Measurements from ENCODE around the gene TOMM34.

Gene TOMM34

DNA sequence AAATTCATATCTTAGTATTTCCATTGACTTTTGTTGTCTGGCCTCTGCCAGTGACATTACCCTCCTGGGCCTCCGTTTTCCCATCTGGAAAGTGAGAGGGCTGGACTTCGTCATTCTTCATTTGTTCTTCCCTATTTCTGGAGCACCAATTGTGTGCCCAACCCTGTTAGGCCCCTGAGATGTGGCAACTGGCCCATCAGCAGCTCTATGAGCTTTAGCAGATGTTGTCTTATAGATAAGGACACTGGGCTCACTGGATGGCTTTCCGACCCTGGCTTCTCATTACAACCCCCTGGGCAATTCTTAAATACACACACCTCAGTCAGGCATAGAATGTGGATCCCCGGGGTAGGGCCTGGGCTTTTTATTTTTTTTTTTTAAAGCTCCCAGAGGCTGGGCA lies 35.7 kb downstream of the TOMM34 start:
- no peak for DNase-seq

DNA sequence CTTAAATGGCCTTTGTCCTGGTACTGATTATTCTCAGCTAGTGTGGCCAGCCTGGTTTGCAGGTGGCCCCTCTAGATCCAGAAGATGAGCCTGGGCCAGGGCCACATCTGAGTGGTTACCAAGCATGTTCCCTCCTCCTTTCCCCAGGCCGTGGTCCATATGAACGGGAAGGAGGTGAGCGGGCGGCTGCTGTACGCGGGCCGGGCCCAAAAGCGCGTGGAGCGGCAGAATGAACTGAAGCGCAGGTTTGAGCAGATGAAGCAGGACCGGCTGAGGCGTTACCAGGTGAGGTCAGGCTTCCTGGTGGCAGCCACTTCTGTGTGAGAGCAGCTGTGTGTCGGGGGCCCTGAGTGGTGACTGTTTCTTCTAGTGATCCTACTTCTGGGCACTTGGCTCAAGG lies 38.8 kb downstream of the TOMM34 start:
- DNase-seq: no peak

DNA sequence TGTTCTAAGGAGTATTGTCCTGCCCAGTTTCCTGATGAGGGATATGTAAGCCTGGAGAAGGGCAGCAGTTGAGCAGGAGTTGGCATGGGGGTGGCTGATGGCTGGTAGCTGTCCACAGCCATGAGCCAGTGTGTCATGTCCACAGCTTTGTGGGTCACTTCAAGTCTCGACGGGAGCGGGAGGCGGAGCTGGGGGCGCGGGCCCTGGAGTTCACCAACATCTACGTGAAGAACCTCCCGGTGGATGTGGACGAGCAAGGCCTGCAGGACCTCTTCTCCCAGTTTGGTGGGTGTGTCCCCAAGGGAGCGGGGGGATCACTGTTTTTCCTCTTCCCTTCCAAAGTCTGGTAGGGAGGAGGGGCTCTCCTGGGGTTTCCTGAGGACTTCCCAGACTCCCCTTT lies 41.4 kb downstream of the TOMM34 start:
- DNase-seq: no peak

GRCh38 chr20:44918342-44918741 lies 41.9 kb downstream of the TOMM34 start:
- no peak for DNase-seq

DNA sequence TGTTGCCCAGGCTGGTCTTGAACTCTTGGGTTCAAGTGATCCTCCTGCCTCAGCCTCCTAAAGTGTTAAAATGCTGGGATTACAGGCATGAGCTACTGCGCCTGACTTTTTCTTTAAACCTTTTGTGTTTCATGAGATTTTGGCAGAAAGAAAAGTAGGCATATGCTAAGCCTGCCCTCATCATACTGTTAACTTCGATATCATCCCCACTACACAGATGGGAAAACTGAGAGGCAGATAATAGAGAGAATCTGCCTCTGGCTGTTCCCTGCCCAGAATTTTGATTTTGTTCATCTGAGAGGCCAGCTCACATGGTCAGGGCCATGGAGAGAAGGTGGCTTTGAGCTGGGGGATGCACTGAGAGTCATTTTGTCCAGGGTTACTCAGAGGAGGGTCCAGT lies 42.8 kb downstream of the TOMM34 start:
- no peak for DNase-seq

GRCh38 chr20:44916586-44916985 lies 43.6 kb downstream of the TOMM34 start:
- DNase-seq: no peak

DNA sequence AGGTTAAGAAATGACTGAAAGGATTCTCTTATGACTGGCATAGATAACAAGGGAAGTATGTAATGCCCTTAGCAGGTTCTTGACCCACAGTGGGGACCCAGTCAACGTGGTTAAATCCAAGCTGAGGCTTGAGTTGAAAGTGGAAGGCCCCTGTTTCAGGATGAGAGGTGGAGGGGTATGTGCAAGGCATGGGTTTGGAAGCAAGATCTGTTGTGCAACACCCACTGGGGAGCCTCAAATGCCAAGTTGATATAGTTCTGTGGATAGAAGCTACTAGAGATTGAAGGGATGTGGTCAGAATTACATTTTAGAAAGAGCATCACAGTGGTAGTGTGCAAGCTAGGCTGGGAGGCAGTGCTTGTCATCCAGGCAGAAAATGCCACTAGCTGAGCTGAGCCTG lies 45.3 kb downstream of the TOMM34 start:
- no peak for DNase-seq

GRCh38 chr20:44912189-44912588 lies 48.0 kb downstream of the TOMM34 start:
- DNase-seq: no peak

DNA sequence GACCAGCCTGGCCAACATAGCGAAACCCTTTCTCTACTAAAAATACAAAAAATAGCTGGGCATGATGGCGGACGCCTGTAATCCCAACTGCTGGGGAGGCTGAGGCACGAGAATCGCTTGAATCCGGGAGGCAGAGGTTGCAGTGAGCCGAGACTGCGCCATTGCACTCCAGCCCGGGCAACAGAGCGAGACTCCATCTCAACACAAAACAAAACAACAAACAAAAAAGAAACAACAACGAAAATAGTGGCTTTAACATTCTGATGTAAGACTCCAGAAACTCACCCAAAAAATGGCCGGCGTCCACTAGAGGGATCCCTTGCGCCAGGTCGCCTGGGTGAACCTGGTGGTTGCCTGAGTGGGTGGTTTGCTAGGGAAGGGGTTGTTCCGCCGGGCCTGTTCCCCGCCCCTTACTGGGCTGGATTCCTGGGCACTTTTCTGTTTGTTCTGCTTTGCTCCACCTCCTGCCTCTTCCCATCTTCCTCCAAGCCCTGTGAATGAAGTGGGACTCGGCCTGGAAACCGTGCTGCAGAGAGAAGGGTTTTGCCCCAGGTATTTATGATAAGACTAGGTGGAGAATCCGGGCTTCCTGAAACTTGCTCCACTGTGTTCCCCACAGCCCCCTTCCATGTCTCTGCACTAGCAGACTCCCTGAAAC lies 48.8 kb downstream of the TOMM34 start:
- DNase-seq: peak; percentile 50 to 53

- DNase-seq: no peak
Measured at GRCh38 chr20:44910690-44911262, 49.4 kb downstream of the TOMM34 start.

- peak; percentile 78 to 79 for DNase-seq
Measured at GRCh38 chr20:44909872-44910689, 50.1 kb downstream of the TOMM34 start, which contains the start of gene PABPC1L. PABPC1L (plus strand) TSS chr20:44910060; CDS start chr20:44910144, 84 bp downstream.

GRCh38 chr20:44908987-44909871 lies 51.0 kb downstream of the TOMM34 start:
- DNase-seq: no peak

DNA sequence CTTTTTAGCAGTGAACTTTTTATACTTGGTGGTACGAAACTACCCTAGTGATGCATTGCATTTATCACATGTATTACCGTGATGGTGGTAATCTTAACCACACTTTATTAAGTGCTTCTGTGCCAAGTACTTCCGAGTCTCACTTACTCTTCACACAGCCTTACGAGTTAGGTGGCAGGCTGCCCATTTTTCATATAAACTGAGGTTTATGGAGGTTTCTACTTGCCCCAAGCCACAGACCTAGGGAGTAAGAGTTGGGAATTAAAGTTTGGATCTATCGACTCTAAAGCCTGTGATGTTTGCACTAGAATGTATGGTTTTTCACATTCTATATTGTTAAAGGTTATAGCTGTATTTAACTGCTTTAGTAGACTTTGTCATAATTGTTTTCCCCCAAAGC lies 55.8 kb downstream of the TOMM34 start:
- DNase-seq: no peak

- no peak for DNase-seq
Measured at GRCh38 chr20:44901974-44902373, 58.2 kb downstream of the TOMM34 start.

DNA sequence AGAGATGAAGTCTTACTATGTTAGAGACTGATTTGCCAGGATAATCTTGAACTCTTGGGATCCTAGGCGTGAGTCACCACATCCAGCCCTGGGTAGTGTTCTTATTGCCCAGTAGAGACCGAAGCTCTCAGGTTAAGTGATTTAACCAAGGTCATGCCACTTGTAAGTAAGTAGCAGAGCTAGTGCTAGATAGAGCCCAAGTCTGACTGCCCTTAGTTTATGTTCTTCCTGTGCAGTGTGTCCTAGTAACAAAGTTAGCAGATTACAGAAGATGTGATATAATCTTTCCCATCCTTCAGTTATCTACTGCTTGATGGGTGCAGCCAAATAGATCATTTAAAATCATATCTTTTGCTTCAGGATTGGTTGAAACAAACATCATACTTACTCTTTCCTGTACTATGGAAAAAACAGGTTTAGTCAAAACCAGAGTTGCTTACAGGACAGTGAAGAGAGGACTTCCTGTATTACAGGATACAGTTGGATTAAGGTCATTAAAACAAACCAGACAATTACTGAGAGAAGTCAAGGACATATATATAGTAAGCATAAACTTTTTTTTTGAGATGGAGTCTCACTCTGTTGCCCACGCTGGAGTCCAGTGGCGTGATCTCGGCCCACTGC lies 59.9 kb downstream of the TOMM34 start:
- no peak for DNase-seq

GRCh38 chr20:44897133-44897532 lies 63.1 kb downstream of the TOMM34 start:
- no peak for DNase-seq

DNA sequence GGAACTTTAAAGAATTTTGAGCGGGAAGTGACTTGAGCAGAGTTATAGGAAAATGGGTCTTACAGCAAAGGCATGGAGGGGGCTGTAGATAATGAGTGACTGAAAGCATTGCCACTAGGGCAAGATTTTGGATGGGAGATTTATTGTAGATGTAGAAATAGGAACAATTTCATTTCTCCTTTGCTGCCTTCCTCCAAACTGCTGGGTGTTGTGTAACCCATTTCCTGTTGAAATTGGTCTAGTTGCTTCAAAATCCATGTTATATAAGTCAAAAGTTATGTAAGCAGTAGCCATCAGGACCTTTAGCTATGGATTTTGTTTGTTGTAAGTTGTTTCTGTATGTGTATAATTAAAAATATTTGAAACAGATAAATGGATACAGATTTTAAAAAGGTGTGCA lies 63.6 kb downstream of the TOMM34 start:
- no peak for DNase-seq

DNA sequence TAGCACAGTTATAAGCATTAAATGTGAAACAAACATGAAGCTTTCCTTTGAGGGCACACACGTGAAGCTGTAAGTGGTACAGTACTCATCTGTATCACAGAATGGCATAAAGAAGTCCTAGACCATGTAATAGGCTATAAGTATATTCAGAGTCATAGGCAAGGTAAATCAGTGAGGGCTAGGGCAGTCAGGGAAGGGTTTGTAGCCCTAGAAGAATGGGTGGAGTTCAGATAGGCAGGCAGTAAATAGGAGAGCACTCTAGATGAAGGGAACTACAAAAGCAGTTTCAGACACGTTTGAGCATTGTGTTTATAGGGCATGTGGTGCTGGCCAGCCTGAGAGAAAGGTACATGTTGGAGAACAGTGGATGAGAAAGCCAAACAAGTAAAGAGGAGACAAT lies 65.2 kb downstream of the TOMM34 start:
- no peak for DNase-seq

All from CD4-positive, alpha-beta T cell treated with Interleukin-1 beta for 1 hour (primary cell).